ENCODE results near the gene PLA2G2F.

The PLA2G2F gene

GRCh38 chr1:20189664-20190063 is 50.5 kb downstream of the PLA2G2F start:
- no peak for DNase-seq (ENCODE audit: low read depth)

DNA sequence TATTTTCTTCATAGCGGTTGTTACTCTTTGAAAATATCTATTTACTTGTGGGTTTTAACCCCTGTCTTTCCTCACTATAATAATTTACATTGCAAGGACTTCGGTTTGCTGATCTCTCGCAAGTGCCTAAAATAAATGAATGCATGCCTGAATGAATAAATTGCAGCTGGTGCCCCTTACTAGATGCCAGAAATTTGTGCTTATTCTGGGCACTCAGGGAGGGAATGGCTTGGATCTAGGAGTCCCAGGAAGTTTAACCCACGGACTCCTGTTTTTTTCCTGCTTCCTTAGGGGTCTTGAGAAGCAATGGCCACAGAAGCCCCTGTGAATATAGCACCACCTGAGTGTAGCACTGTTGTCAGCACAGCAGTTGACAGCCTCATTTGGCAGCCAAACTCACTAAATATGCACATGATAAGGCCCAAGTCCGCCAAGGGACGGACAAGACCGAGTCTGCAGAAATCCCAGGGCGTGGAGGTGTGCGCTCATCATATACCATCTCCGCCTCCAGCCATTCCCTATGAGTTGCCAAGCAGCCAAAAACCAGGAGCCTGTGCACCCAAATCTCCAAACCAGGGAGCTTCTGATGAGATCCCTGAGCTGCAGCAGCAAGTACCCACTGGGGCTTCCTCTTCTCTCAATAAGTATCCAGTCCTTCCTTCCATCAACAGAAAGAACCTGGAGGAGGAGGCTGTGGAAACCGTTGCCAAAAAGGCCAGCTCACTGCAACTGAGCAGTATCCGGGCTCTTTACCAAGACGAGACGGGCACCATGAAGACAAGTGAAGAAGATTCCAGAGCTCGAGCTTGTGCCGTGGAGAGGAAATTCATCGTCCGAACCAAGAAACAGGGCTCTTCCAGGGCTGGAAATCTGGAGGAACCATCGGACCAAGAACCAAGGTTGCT is 51.4 kb downstream of the PLA2G2F start:
- DNase-seq (ENCODE audit: low read depth) = no peak

GRCh38 chr1:20191266-20191825 is 52.2 kb downstream of the PLA2G2F start:
- DNase-seq (ENCODE audit: low read depth) = no peak

DNA sequence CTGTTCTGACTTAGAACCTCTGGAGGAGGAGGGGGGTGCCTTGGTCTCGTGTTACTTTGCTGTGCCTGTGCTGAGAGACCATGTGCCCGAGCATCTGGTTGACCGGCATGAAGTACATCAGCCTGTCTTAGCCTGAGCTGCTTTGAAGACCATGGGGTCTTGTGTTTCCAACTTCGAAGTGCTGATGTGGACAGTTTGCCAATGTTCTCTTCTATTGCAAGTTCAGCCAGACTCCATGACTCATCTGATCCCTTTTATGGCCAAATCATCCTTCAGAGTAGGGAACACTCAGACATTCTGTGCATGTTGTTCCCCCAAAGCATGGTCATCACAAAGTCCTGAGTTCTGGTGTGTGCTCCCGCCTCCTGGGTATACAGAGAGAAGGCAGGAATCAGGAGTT is 53.2 kb downstream of the PLA2G2F start:
- DNase-seq (ENCODE audit: low read depth) = no peak

DNA sequence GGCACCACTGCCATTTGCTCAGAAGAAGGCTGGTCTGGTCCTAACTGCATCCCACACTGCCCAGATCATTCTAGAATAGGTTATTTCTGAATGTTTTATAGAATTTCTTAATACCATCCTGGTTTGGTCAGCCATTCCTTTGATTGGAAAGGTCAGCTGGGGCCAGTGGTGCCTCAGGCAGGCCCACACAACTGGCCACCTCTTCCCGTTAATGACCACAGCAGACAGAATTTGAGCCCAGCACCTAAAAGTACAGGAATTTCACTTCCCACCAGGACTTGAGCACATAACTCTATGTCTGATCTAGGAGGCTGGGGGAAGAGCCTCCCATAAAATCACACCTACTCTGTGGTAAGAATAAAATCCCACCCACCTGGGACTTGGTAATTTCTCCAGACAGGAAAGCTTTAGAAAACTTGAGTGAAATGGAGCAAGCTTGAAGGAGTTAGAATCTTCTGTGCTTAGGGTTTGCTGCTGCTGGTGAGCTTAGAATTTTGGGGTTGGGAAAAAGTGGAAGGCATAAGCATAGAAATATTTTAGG is 53.8 kb downstream of the PLA2G2F start:
- no peak for DNase-seq (ENCODE audit: low read depth)

GRCh38 chr1:20194224-20194623 is 55.1 kb downstream of the PLA2G2F start:
- no peak for DNase-seq (ENCODE audit: low read depth)

GRCh38 chr1:20194757-20195461 is 55.8 kb downstream of the PLA2G2F start:
- peak; percentile 50 for DNase-seq (ENCODE audit: low read depth)

- DNase-seq (ENCODE audit: low read depth) = no peak
These were observed 56.3 kb downstream of the PLA2G2F start for GRCh38 chr1:20195462-20195780.

GRCh38 chr1:20197329-20197791 is 58.2 kb downstream of the PLA2G2F start:
- DNase-seq (ENCODE audit: low read depth) = no peak

DNA sequence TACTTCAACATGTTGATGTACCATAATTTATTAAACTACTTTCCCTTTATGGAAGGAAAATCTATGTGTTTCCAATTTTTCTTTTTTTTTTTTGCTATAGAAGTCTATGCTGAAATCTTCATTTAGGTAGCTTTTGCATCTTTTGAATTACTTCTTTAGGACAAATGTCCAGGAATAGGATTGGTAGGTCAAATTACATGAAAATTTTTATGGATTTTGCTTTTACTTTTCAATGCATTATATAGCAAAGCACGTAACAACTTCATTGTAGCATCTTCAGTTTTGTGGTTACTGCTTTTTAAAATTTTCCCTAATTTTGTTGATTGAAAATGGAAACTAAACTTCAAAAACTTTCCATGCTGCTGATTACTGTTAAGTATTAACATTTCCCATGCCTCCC is 59.2 kb downstream of the PLA2G2F start:
- DNase-seq (ENCODE audit: low read depth) = no peak

- DNase-seq (ENCODE audit: low read depth) = no peak
These were observed 59.8 kb downstream of the PLA2G2F start for GRCh38 chr1:20198918-20199317.

DNA sequence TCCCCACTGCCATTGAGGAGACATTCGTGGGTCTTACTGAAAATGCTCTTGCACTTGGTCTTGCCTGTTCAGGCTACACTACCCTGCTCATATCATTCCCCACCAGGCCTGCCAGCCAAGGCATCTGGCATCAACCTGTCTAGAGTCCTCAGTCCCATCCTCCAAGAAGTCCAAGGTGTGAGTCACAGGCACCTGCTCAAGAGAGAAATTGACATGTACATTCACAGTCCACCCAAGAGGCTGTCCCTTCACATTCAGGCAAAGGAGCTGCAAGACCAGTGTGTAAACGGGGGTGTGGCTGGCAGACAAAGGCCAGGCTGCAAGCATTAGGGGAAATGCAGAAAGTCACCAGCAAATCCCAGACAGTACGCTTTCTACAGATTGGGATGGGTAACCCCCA is 60.3 kb downstream of the PLA2G2F start:
- no peak for DNase-seq (ENCODE audit: low read depth)

DNA sequence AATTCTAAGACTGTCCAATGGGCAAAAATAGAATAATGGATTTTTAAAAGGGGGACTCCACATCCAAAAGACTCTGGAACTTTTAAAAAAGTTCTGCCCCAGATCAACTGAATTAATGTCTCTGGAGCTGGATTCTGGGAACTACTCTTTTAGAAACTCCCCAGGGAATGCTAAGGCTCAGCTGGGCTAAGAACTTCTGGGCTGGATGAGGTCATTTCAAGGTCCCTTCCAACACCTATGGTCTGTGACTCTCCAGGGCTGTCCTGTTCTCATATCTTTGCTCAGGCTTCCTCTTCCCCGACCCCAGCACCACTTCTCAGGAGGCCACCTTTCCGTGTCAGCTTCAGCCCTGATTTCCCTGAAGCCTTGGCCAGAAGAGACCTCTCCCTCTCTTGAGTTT is 60.7 kb downstream of the PLA2G2F start:
- no peak for DNase-seq (ENCODE audit: low read depth)
